Osteocyte (in vitro differentiated cells): ENCODE results near the gene CHRM5. TPM values are rescaled to one million over a fixed set of nuclear protein-coding genes. Genes with fewer than 3 reads are reported as not detected.

Experiments used
- DNase-seq: peaks from one replicate; pipeline ENCODE4 v3.0.0; 2021; ENCODE audit warnings: mixed read lengths; ENCODE audit not compliant: unreplicated experiment; ENCODE audit errors: extremely low spot score
- H3K27ac Mint-ChIP-seq: one replicate; pipeline ENCODE4 v1.8.0; 2021; ENCODE audit warnings: mild to moderate bottlenecking, mixed read lengths; ENCODE audit not compliant: unreplicated experiment
- H3K27me3 Mint-ChIP-seq: one replicate; pipeline ENCODE4 v1.8.0; 2021; ENCODE audit warnings: mixed read lengths; ENCODE audit not compliant: unreplicated experiment
- H3K36me3 Mint-ChIP-seq: one replicate; pipeline ENCODE4 v1.8.0; 2021; ENCODE audit warnings: mixed read lengths; ENCODE audit not compliant: unreplicated experiment
- H3K4me1 Mint-ChIP-seq: one replicate; pipeline ENCODE4 v1.8.0; 2021; ENCODE audit warnings: mixed read lengths; ENCODE audit not compliant: unreplicated experiment
- H3K4me3 Mint-ChIP-seq: one replicate; pipeline ENCODE4 v1.8.0; 2021; ENCODE audit warnings: mild to moderate bottlenecking, moderate library complexity, mixed read lengths; ENCODE audit not compliant: unreplicated experiment
- H3K9me3 Mint-ChIP-seq: one replicate; pipeline ENCODE4 v1.8.0; 2021; ENCODE audit warnings: mixed read lengths; ENCODE audit not compliant: unreplicated experiment
- total RNA-seq: library from RNA; stranded (reverse); gene quantifications from 2 replicates; pipeline ENCODE4 v1.2.1, GENCODE V29; 2021
- TF ChIP-seq, protein P1 (sequence below): fragments of 200-600 bp; sonication (generic); IDR thresholded peaks from 2 replicates; pipeline ENCODE4 v1.5.0; 2021; ENCODE audit warnings: antibody characterized with exemption, mild to moderate bottlenecking, moderate library complexity

Gene CHRM5
- total RNA-seq, 1 donor from 2014 or later: not detected

DNA sequence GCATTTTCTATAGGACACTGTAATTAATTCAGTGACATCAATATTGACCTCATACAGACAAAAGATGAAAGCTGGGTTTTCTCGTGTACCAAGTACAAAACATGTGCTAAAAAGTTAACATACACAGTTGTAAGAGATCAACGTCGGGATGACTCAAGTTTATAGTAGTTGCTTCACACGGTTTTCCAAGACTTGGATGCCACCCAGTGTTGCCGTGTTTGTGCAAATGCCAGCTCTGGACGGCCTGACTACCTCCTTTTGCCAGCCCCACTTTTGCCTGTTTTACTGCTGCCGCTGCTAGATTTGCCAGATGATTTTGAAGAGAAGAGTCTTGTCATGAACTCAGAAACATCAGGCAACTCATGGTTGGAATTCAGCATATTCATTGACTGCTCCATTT, 115.8 kb downstream of the CHRM5 start:
- H3K27me3 Mint-ChIP-seq: no peaks in the 10 kb centered on the region
- H3K27ac Mint-ChIP-seq: no peak overlapping the region
- H3K36me3 Mint-ChIP-seq: peaks cover 32% of the 10 kb centered on the region
- TF ChIP-seq, protein P1, sequence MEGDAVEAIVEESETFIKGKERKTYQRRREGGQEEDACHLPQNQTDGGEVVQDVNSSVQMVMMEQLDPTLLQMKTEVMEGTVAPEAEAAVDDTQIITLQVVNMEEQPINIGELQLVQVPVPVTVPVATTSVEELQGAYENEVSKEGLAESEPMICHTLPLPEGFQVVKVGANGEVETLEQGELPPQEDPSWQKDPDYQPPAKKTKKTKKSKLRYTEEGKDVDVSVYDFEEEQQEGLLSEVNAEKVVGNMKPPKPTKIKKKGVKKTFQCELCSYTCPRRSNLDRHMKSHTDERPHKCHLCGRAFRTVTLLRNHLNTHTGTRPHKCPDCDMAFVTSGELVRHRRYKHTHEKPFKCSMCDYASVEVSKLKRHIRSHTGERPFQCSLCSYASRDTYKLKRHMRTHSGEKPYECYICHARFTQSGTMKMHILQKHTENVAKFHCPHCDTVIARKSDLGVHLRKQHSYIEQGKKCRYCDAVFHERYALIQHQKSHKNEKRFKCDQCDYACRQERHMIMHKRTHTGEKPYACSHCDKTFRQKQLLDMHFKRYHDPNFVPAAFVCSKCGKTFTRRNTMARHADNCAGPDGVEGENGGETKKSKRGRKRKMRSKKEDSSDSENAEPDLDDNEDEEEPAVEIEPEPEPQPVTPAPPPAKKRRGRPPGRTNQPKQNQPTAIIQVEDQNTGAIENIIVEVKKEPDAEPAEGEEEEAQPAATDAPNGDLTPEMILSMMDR: no peak
- H3K4me1 Mint-ChIP-seq: no peaks in the 10 kb centered on the region
- no peaks in the 10 kb centered on the region for H3K9me3 Mint-ChIP-seq
- DNase-seq: no peak
- no peak overlapping the region for H3K4me3 Mint-ChIP-seq

DNA sequence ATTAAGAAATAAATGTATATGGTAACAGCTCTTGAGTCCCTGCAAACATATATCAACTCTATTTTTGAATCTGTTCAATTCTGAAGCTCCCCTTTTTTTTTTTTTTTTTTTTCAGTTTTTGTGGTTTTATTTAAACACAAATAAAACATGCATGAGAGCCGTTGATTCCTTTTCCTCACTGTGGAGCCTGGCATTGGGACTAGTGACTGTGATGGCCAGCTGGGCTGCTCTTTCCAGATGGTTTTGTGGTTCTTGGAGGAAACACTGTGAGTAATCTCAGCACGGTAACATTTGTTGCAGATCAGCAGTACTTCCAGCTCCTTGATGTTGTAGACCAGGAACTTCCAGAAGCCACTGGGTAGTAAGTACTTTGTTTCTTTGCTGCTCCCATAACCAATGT, 117.4 kb downstream of the CHRM5 start:
- no peaks in the 10 kb centered on the region for H3K4me1 Mint-ChIP-seq
- H3K4me3 Mint-ChIP-seq: no peak overlapping the region
- peaks cover 32% of the 10 kb centered on the region for H3K36me3 Mint-ChIP-seq
- no peaks in the 10 kb centered on the region for H3K27me3 Mint-ChIP-seq
- no peak overlapping the region for H3K27ac Mint-ChIP-seq
- TF ChIP-seq, protein P1: no peak
- H3K9me3 Mint-ChIP-seq: no peaks in the 10 kb centered on the region
- no peak for DNase-seq

DNA sequence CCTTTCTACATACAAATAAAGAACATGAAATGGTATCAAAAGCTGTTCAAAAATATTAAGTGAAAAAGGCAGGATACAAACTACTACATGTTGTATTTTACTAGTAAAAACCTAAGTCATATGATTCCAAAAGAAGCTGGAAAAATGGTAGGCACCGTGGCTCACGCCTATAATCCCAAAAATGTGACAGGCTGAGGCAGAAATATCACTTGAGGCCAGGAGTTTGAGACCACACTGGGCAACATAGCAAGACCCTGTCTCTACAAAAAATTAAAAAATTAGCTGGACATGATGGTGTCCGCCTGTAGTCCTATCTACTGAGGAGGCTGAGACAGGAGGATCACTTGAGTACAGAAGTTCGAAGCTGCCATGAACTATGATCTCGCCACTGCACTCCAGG, 131.6 kb downstream of the CHRM5 start:
- H3K27me3 Mint-ChIP-seq: no peaks in the 10 kb centered on the region
- H3K4me3 Mint-ChIP-seq: peak overlapping the region; percentile 42
- peaks cover 24% of the 10 kb centered on the region for H3K4me1 Mint-ChIP-seq
- H3K36me3 Mint-ChIP-seq: peaks cover 8% of the 10 kb centered on the region
- H3K27ac Mint-ChIP-seq: peak overlapping the region; percentile 44
- DNase-seq: no peak
- TF ChIP-seq, protein P1: no peak
- H3K9me3 Mint-ChIP-seq: no peaks in the 10 kb centered on the region

DNA sequence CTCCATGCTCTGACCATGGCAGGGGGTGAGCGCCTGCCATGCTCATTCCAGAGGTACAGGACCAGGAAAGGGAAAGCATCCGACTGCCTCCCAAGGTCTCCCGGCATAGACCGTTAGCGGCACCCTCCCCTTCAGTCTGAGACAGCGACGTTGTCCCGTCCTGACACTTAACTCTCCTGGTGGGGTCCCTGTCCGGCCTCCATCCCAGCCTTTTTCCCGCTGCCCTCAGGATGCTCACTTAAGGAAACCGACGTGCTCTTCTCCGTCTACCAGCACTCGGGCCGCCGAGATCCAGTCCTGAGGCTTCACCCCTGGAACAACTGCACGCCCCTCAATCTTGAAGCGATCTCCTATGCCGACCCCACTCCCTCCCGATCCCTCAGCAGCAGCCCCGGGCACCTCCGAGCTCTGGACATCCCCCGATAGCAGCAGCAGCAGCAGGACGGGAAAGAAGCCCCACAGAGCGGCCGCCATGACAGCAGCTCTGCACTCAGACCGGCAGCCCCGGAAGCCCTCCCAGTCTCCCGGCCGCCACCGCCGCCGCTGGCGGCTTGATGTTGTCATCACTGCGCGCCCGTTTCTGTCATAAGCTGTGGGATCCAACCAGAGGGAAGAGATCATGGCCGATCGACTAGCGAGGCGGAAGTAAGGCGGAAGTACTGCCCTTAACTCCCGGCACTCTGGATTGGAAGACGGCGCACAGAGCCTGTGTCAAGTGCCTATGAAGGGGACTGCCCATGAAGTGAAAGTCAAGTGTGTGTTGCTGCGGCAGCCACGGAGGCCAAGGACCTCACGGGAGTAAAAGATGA, 133.3 kb downstream of the CHRM5 start, which contains the start of the genes EMC7 and PGBD4:
Gene EMC7 (minus strand): TSS at position 497 of the 809 bp plus-strand sequence. CDS start 23 bp downstream, at position 474.
Gene PGBD4 (plus strand): TSS at position 718 of the 809 bp plus-strand sequence. CDS start 449 bp downstream, outside the sequence.
- no peaks in the 10 kb centered on the region for H3K27me3 Mint-ChIP-seq
- peak within 1 kb of the TSS; percentile 99 for H3K4me3 Mint-ChIP-seq
- H3K4me1 Mint-ChIP-seq: peaks cover 24% of the 10 kb centered on the region
- peak; percentile 99 for DNase-seq
- H3K9me3 Mint-ChIP-seq: no peaks in the 10 kb centered on the region
- H3K27ac Mint-ChIP-seq: peak within 1 kb of the TSS; percentile 96
- TF ChIP-seq, protein P1: no peak
- peaks cover 4% of the 10 kb centered on the region for H3K36me3 Mint-ChIP-seq

DNA sequence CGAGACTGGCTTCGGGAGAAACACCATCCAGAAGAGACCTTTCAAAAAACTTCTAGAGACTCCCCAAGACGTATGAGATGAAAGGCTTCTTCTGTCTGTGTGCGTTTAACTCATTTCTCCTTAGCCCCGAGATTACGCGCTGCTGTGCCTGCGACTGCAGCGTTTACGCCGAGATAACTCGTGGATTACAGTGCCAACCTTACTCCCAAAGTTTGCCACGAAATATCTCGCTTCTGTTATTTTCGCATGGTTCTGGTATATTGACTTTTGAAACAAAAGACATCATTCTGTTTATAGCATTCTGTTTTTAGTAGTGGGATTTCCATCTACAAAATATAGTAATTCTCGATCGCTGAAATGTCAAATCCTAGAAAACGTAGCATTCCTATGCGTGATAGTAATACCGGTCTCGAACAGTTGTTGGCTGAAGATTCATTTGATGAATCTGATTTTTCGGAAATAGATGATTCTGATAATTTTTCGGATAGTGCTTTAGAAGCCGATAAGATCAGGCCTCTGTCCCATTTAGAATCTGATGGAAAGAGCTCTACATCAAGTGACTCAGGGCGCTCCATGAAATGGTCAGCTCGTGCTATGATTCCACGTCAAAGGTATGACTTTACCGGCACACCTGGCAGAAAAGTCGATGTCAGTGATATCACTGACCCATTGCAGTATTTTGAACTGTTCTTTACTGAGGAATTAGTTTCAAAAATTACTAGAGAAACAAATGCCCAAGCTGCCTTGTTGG, 134.1 kb downstream of the CHRM5 start:
- peaks cover 24% of the 10 kb centered on the region for H3K4me1 Mint-ChIP-seq
- TF ChIP-seq, protein P1: no peak
- no peaks in the 10 kb centered on the region for H3K9me3 Mint-ChIP-seq
- H3K4me3 Mint-ChIP-seq: peak overlapping the region; percentile 99
- H3K27ac Mint-ChIP-seq: peak overlapping the region; percentile 96
- H3K27me3 Mint-ChIP-seq: no peaks in the 10 kb centered on the region
- peaks cover 4% of the 10 kb centered on the region for H3K36me3 Mint-ChIP-seq
- DNase-seq: no peak
